H9 (cell line): ENCODE measurements around the gene KCNJ15. TPM values are rescaled to one million over a fixed set of nuclear protein-coding genes. Genes with fewer than 3 reads are reported as not detected.

ENCODE experiments used
- DNase-seq: peaks from one replicate; pipeline ENCODE4 v3.0.0-alpha.2; 2017
- H2AFZ ChIP-seq: one replicate; pipeline ENCODE4 v1.6.1; 2013; ENCODE audit warnings: mild to moderate bottlenecking, low read length, control low read depth, moderate library complexity
- H2AK5ac ChIP-seq: 2 replicates; pipeline ENCODE4 v1.6.1; 2013; ENCODE audit warnings: low read length, control low read depth, mixed read lengths; ENCODE audit not compliant: insufficient read length
- H2BK120ac ChIP-seq: one replicate; pipeline ENCODE4 v1.6.1; 2013; ENCODE audit warnings: low read depth, mild to moderate bottlenecking, low read length, control low read depth, inconsistent platforms; ENCODE audit not compliant: poor library complexity, severe bottlenecking
- H2BK12ac ChIP-seq: 2 replicates; pipeline ENCODE4 v1.6.1; 2013; ENCODE audit warnings: low read length, control low read depth, mixed read lengths, low read depth; ENCODE audit not compliant: insufficient read length
- H2BK15ac ChIP-seq: 2 replicates; pipeline ENCODE4 v1.6.1; 2013; ENCODE audit warnings: low read depth, low read length, control low read depth
- H2BK20ac ChIP-seq: one replicate; pipeline ENCODE4 v1.6.1; 2013; ENCODE audit warnings: low read depth, mild to moderate bottlenecking, low read length, control low read depth, inconsistent platforms; ENCODE audit not compliant: poor library complexity, severe bottlenecking
- H2BK5ac ChIP-seq: 2 replicates; pipeline ENCODE4 v1.6.1; 2013; ENCODE audit warnings: low read length, control low read depth, mixed read lengths; ENCODE audit not compliant: insufficient read length
- H3K14ac ChIP-seq: 2 replicates; pipeline ENCODE4 v1.6.1; 2013; ENCODE audit warnings: low read length, control low read depth; ENCODE audit not compliant: insufficient read depth
- H3K18ac ChIP-seq: 2 replicates; pipeline ENCODE4 v1.6.1; 2013; ENCODE audit warnings: low read depth, mild to moderate bottlenecking, mixed read lengths, low read length, control low read depth; ENCODE audit not compliant: insufficient read length
- H3K23ac ChIP-seq: 2 replicates; pipeline ENCODE4 v1.6.1; 2013; ENCODE audit warnings: low read length, control low read depth, mixed read lengths, low read depth; ENCODE audit not compliant: insufficient read length
- H3K23me2 ChIP-seq: 2 replicates; pipeline ENCODE4 v1.6.1; 2013; ENCODE audit warnings: low read depth, mild to moderate bottlenecking, mixed read lengths, low read length, control low read depth; ENCODE audit not compliant: insufficient read length, poor library complexity, severe bottlenecking
- H3K27ac ChIP-seq: 2 replicates; pipeline ENCODE4 v1.5.1; 2013; ENCODE audit warnings: low read length, control low read depth, mixed read lengths, low read depth; ENCODE audit not compliant: insufficient read length
- H3K27me3 ChIP-seq: 2 replicates; pipeline ENCODE4 v1.6.1; 2013; ENCODE audit warnings: low read length, control low read depth, inconsistent platforms; ENCODE audit not compliant: insufficient read depth
- H3K4ac ChIP-seq: 2 replicates; pipeline ENCODE4 v1.6.1; 2013; ENCODE audit warnings: low read depth, mild to moderate bottlenecking, control low read depth, inconsistent platforms, low read length, moderate library complexity
- H3K4me1 ChIP-seq: 2 replicates; pipeline ENCODE4 v1.6.1; 2013; ENCODE audit warnings: low read length, control low read depth, inconsistent platforms; ENCODE audit not compliant: insufficient read depth
- H3K4me2 ChIP-seq: 2 replicates; pipeline ENCODE4 v1.6.1; 2013; ENCODE audit warnings: low read length, control low read depth, mixed read lengths; ENCODE audit not compliant: insufficient read length, insufficient read depth
- H3K56ac ChIP-seq: 2 replicates; pipeline ENCODE4 v1.6.1; 2013; ENCODE audit warnings: low read depth, mild to moderate bottlenecking, mixed read lengths, low read length, control low read depth; ENCODE audit not compliant: insufficient read length
- H3K79me1 ChIP-seq: 2 replicates; pipeline ENCODE4 v1.6.1; 2013; ENCODE audit warnings: low read depth, mild to moderate bottlenecking, moderate library complexity, low read length, control low read depth, inconsistent platforms; ENCODE audit not compliant: insufficient read depth, poor library complexity, severe bottlenecking
- H3K79me2 ChIP-seq: 2 replicates; pipeline ENCODE4 v1.6.1; 2013; ENCODE audit warnings: low read length, control low read depth, inconsistent platforms; ENCODE audit not compliant: insufficient read depth
- H3K9ac ChIP-seq: 2 replicates; pipeline ENCODE4 v1.6.1; 2013; ENCODE audit warnings: low read length, control low read depth, mixed read lengths; ENCODE audit not compliant: insufficient read length; ENCODE audit errors: extremely low read depth
- H3K9me3 ChIP-seq: one replicate; pipeline ENCODE4 v1.6.1; 2013; ENCODE audit warnings: low read depth, low read length, inconsistent platforms; ENCODE audit not compliant: control insufficient read depth
- H3T11ph ChIP-seq: one replicate; pipeline ENCODE4 v1.6.1; 2013; ENCODE audit warnings: mild to moderate bottlenecking, low read length, control low read depth, inconsistent platforms
- H4K20me1 ChIP-seq: one replicate; pipeline ENCODE4 v1.6.1; 2013; ENCODE audit not compliant: control insufficient read depth, insufficient read length, insufficient read depth
- H4K5ac ChIP-seq: 2 replicates; pipeline ENCODE4 v1.6.1; 2013; ENCODE audit warnings: low read depth, mild to moderate bottlenecking, mixed read lengths, low read length, control low read depth; ENCODE audit not compliant: insufficient read length
- H4K8ac ChIP-seq: replicated peaks from 2 replicates; pipeline ENCODE4 v1.6.1; 2013; ENCODE audit warnings: low read length, control low read depth, mixed read lengths, low read depth; ENCODE audit not compliant: insufficient read length
- H4K91ac ChIP-seq: 2 replicates; pipeline ENCODE4 v1.6.1; 2013; ENCODE audit warnings: low read depth, mild to moderate bottlenecking, moderate library complexity, mixed read lengths, low read length, control low read depth; ENCODE audit not compliant: insufficient read length
- H3K27ac Mint-ChIP-seq, 3 experiments: 2 replicates in 2 of 3; 3 replicates in 1 of 3; pipeline ENCODE4 v1.8.0; 2020 to 2021; ENCODE audit warnings: mixed read lengths in 3 of 3, mild to moderate bottlenecking in 1 of 3, moderate library complexity in 1 of 3
- H3K27me3 Mint-ChIP-seq: 2 replicates; pipeline ENCODE4 v1.8.0; 2021; ENCODE audit warnings: low read depth, mild to moderate bottlenecking, moderate library complexity, mixed read lengths
- H3K36me3 Mint-ChIP-seq, 3 experiments: 2 replicates in 2 of 3; 3 replicates in 1 of 3; pipeline ENCODE4 v1.8.0; 2020 to 2021; ENCODE audit warnings: low read depth in 3 of 3, mixed read lengths in 3 of 3; ENCODE audit not compliant: insufficient read depth in 1 of 3
- H3K4me1 Mint-ChIP-seq, 2 experiments: 2 replicates each; pipeline ENCODE4 v1.8.0; 2020; ENCODE audit warnings: mixed read lengths in 2 of 2
- H3K4me3 Mint-ChIP-seq, 2 experiments: 2 replicates in 1 of 2; 3 replicates in 1 of 2; pipeline ENCODE4 v1.8.0; 2020 to 2021; ENCODE audit warnings: mild to moderate bottlenecking in 2 of 2, mixed read lengths in 2 of 2, moderate library complexity in 1 of 2
- H3K9me3 Mint-ChIP-seq, 2 experiments: 2 replicates in 1 of 2; 3 replicates in 1 of 2; pipeline ENCODE4 v1.8.0; 2020; ENCODE audit warnings: mild to moderate bottlenecking in 2 of 2, mixed read lengths in 2 of 2, moderate library complexity in 1 of 2
- CTCF ChIP-seq: fragments of 200-600 bp; sonication (generic); conservative IDR thresholded peaks from 3 replicates; pipeline ENCODE4 v1.8.0; 2021; ENCODE audit warnings: antibody characterized with exemption, mild to moderate bottlenecking
- WGBS: extraction: QIAGEN DNeasy Blood & Tissue Kit; methylation state at CpG from one replicate; pipeline ENCODE4 v1.1.7; 2013; ENCODE audit warnings: missing lambda C conversion rate, low lambda C conversion rate, mixed read lengths; ENCODE audit not compliant: insufficient read length; ENCODE audit errors: extremely low coverage; 5-methylcytosine and 5-hydroxymethylcytosine counted together
- total RNA-seq: library from RNA; stranded (reverse); gene quantifications from 2 replicates; pipeline ENCODE4 v1.2.1, GENCODE V29; 2021

KCNJ15 gene
- total RNA-seq, 1 experiment from 2014 or later: not detected

DNA sequence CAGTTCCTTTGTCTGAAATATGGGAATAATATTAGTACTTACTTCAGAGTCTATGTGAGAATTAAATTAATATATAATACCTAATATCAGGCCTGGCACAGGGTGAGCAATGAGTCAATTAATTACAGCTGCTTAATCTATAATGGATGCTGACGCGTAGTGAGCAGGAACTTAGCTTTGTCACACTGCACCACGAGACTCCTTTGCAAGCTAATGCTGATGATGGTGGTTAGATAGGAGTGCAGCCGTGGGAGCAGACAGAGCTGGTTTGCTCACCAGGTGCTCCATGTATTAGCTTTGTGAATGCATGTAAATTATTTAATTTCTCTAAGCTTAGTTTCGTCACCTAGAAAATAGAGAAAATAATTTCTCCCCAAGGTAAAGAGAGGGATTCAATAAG is 35.1 kb downstream of the KCNJ15 start:
- Mint-ChIP-seq H3K4me1 (peaks cover 17 to 18% of the 10 kb centered on the region in 2 experiments), H3K36me3 (no peaks in the 10 kb centered on the region), H3K9me3 (no peaks in the 10 kb centered on the region), H3K27ac (no peak overlapping the region), H3K4me3 (no peak overlapping the region), H3K27me3 (no peaks in the 10 kb centered on the region; the same call in 1 of the 2 replicates)
- Histone ChIP-seq H2AFZ (no peak overlapping the region), H3K79me2 (no peaks in the 10 kb centered on the region), H3K56ac (no peak overlapping the region), H2AK5ac (no peak overlapping the region), H2BK12ac (no peak overlapping the region), H3K27me3 (no peaks in the 10 kb centered on the region; the same call in 1 of the 2 replicates), H3K4me1 (no peaks in the 10 kb centered on the region; the same call in 1 of the 2 replicates), H3K4ac (no peak overlapping the region), H3T11ph (no peak overlapping the region), H3K4me2 (no peak overlapping the region), H3K27ac (no peak overlapping the region), H4K20me1 (no peaks in the 10 kb centered on the region), H4K91ac (no peak overlapping the region), H3K14ac (no peak overlapping the region), H3K23me2 (no peaks in the 10 kb centered on the region), H4K5ac (no peak overlapping the region), H3K23ac (no peak overlapping the region), H3K9me3 (no peaks in the 10 kb centered on the region), H3K18ac (no peak overlapping the region), H2BK20ac (no peak overlapping the region), H2BK120ac (no peak overlapping the region), H3K9ac (no peak overlapping the region), H4K8ac (no peak overlapping the region), H3K79me1 (no peaks in the 10 kb centered on the region), H2BK5ac (no peak overlapping the region), H2BK15ac (no peak overlapping the region)
- no peak for TF ChIP-seq CTCF
- DNase-seq: no peak
- no CpG with 5 or more reads among the region's 5 CpGs for WGBS
